Mesenchymal stem cell (in vitro differentiated cells and primary cell): Measurements from ENCODE around the gene RAB7A.
"Not testable (repeated sequence)": the region's sequence is repeated elsewhere in the genome, so short reads cannot be mapped to it uniquely, and the experiment has no call there.

ENCODE experiments used
- DNase-seq: peaks from one replicate; pipeline ENCODE4 v3.0.0-alpha.2; 2013
- H2AFZ ChIP-seq: one replicate; pipeline ENCODE4 v1.6.1; 2013; ENCODE audit warnings: low read depth, mild to moderate bottlenecking, control low read depth, inconsistent platforms, low read length, moderate library complexity
- H2AK5ac ChIP-seq: 2 replicates; pipeline ENCODE4 v1.6.1; 2013; ENCODE audit warnings: low read length, moderate library complexity, mild to moderate bottlenecking, inconsistent platforms; ENCODE audit not compliant: severe bottlenecking
- H2BK120ac ChIP-seq: one replicate; pipeline ENCODE4 v1.6.1; 2013; ENCODE audit warnings: low read depth, mild to moderate bottlenecking, inconsistent platforms, low read length, moderate library complexity
- H2BK12ac ChIP-seq, 2 experiments: one replicate each; pipeline ENCODE4 v1.6.1; 2013; ENCODE audit warnings: inconsistent platforms in 2 of 2, low read length in 2 of 2, mild to moderate bottlenecking in 2 of 2, moderate library complexity in 2 of 2, control low read depth in 1 of 2
- H2BK15ac ChIP-seq: one replicate; pipeline ENCODE4 v1.6.1; 2013; ENCODE audit warnings: mild to moderate bottlenecking, low read depth, inconsistent platforms; ENCODE audit not compliant: poor library complexity, severe bottlenecking
- H2BK5ac ChIP-seq: 2 replicates; pipeline ENCODE4 v1.6.1; 2013; ENCODE audit warnings: low read depth, mild to moderate bottlenecking, low read length, control low read depth, inconsistent platforms; ENCODE audit not compliant: poor library complexity, severe bottlenecking
- H3K14ac ChIP-seq, 2 experiments: one replicate each; pipeline ENCODE4 v1.6.1; 2013; ENCODE audit warnings: inconsistent platforms in 2 of 2, low read length in 2 of 2, control low read depth in 1 of 2, mild to moderate bottlenecking in 1 of 2, moderate library complexity in 1 of 2
- H3K18ac ChIP-seq, 2 experiments: one replicate each; pipeline ENCODE4 v1.6.1; 2013; ENCODE audit warnings: inconsistent platforms in 2 of 2, low read length in 2 of 2, control low read depth in 1 of 2, low read depth in 1 of 2, mild to moderate bottlenecking in 1 of 2
- H3K23ac ChIP-seq, 2 experiments: one replicate each; pipeline ENCODE4 v1.6.1; 2013; ENCODE audit warnings: inconsistent platforms in 2 of 2, low read length in 2 of 2, mild to moderate bottlenecking in 2 of 2, moderate library complexity in 2 of 2, control low read depth in 1 of 2
- H3K27ac ChIP-seq: 2 replicates; pipeline ENCODE4 v1.5.1; 2013; ENCODE audit warnings: mild to moderate bottlenecking, moderate library complexity, low read length, control low read depth, inconsistent platforms; ENCODE audit not compliant: poor library complexity, severe bottlenecking
- H3K27me3 ChIP-seq, 2 experiments: 2 replicates each; pipeline versions ENCODE4 v1.6.1 to v1.7.0; 2013; ENCODE audit warnings: low read length in 2 of 2, mild to moderate bottlenecking in 2 of 2, moderate library complexity in 2 of 2, control low read depth in 1 of 2, inconsistent platforms in 1 of 2; ENCODE audit not compliant: control insufficient read depth in 1 of 2, insufficient read depth in 1 of 2
- H3K36me3 ChIP-seq, 2 experiments: 2 replicates each; pipeline versions ENCODE4 v1.6.1 to v1.7.0; 2013; ENCODE audit warnings: low read length in 2 of 2, control low read depth in 1 of 2, inconsistent platforms in 1 of 2, low read depth in 1 of 2, mild to moderate bottlenecking in 1 of 2; ENCODE audit not compliant: insufficient read depth in 2 of 2, control insufficient read depth in 1 of 2
- H3K4ac ChIP-seq, 2 experiments: one replicate each; pipeline ENCODE4 v1.6.1; 2013; ENCODE audit warnings: inconsistent platforms in 2 of 2, low read length in 2 of 2, mild to moderate bottlenecking in 2 of 2, moderate library complexity in 2 of 2, control low read depth in 1 of 2, low read depth in 1 of 2
- H3K4me1 ChIP-seq: 2 replicates; pipeline ENCODE4 v1.6.1; 2013; ENCODE audit warnings: low read depth, low read length, control low read depth; ENCODE audit not compliant: control insufficient read depth, insufficient read depth
- H3K4me2 ChIP-seq: 2 replicates; pipeline ENCODE4 v1.6.1; 2013; ENCODE audit warnings: low read length, mild to moderate bottlenecking, inconsistent platforms; ENCODE audit not compliant: poor library complexity, severe bottlenecking
- H3K4me3 ChIP-seq, 2 experiments: 2 replicates each; pipeline versions ENCODE4 v1.5.1 to v1.7.0; 2013; ENCODE audit warnings: low read length in 2 of 2, mild to moderate bottlenecking in 2 of 2, control low read depth in 1 of 2, low read depth in 1 of 2; ENCODE audit not compliant: insufficient read depth in 1 of 2
- H3K79me1 ChIP-seq: replicated peaks from 2 replicates; pipeline ENCODE4 v1.6.1; 2013; ENCODE audit warnings: mild to moderate bottlenecking, control low read depth, low read length, inconsistent platforms; ENCODE audit not compliant: poor library complexity, severe bottlenecking
- H3K9ac ChIP-seq: 2 replicates; pipeline ENCODE4 v1.7.0; 2013; ENCODE audit warnings: mild to moderate bottlenecking, low read length, moderate library complexity
- H3K9me3 ChIP-seq: 2 replicates; pipeline ENCODE4 v1.7.0; 2013; ENCODE audit warnings: mild to moderate bottlenecking, low read length; ENCODE audit not compliant: control insufficient read depth
- H4K8ac ChIP-seq: one replicate; pipeline ENCODE4 v1.6.1; 2013; ENCODE audit warnings: inconsistent platforms, mild to moderate bottlenecking, low read length, moderate library complexity
- H4K91ac ChIP-seq: one replicate; pipeline ENCODE4 v1.6.1; 2013; ENCODE audit warnings: mild to moderate bottlenecking, low read length, inconsistent platforms
- WGBS: methylation state at CpG from one replicate; pipeline ENCODE4 v1.1.7; 2013; ENCODE audit warnings: mixed read lengths; 5-methylcytosine and 5-hydroxymethylcytosine counted together

The RAB7A gene

DNA sequence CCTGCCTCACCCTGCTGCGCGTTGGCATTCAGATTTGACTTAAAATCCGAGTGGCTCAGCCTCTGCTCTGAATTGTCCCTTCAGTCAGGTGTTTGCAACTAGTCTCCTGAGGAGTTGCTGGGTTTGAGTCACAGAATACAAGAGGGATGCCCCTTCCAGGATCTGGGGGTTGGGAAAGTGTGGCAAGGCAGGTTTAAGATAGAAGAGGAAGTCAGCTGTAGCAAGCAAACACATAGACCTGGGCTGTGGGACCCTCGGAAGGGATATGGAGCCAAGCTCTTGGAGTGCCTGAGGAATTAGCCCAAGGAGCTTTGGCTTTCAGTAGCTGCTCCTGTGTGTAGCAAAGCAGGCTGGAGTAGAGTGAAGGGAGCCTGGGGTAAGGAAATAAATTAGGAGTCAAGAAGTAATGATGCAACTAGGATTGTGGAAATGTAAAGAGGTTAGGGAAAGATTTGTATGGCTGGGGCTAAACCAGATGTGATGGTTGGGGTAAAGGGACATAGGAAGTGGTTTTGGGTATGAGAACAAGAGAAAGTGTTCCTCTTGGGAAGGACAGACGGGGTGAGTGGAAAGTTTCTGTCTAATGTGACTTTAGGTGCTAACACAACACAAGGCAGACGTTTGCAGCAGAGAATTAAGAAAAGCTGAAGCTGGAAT, 41.2 kb downstream of the RAB7A start:
- DNase-seq = no peak
- Histone ChIP-seq H3K27me3 (no peaks in the 10 kb centered on the region), H3K79me1 (peaks cover 1% of the 10 kb centered on the region), H3K36me3 (peaks cover 9 to 13% of the 10 kb centered on the region in 2 experiments), H2AFZ (no peak overlapping the region), H3K4me3 (no peak overlapping the region), H3K4ac (no peak overlapping the region), H3K4me2 (no peak overlapping the region), H4K8ac (no peak overlapping the region), H2BK12ac (no peak overlapping the region), H2BK120ac (no peak overlapping the region), H3K9me3 (no peaks in the 10 kb centered on the region), H4K91ac (no peak overlapping the region), H2BK15ac (no peak overlapping the region), H2AK5ac (no peak overlapping the region), H3K9ac (no peak overlapping the region), H2BK5ac (no peak overlapping the region), H3K18ac (no peak overlapping the region), H3K23ac (no peak overlapping the region), H3K27ac (no peak overlapping the region), H3K14ac (no peak overlapping the region), H3K4me1 (peaks cover 4% of the 10 kb centered on the region)
- WGBS = 89% methylated on average over 6 of the region's 6 CpGs

DNA sequence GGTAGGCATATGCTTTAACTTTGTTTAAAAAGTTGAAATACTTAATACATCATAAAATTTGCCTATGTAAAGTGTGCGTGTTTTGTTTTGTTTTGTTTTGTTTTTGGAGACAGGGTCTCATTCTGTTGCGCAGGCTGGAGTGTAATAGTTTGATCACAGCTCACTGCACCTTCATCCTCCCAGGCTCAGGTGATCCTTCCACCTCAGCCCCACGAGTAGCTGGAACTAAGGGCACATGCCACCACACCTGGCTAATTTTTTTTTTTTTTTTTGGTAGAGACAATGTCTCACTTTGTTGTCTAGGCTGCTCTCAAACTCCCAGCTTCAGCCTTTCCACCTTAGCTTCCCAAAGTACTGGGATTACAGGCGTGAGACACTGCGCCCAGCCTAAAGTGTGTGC, 42.5 kb downstream of the RAB7A start:
- Histone ChIP-seq H3K27me3 (no peaks in the 10 kb centered on the region), H3K36me3 (peaks cover 9 to 13% of the 10 kb centered on the region in 2 experiments), H3K9ac (no peak overlapping the region), H3K4me2 (no peak overlapping the region), H3K4ac (no peak overlapping the region), H2BK120ac (no peak overlapping the region), H3K18ac (no peak overlapping the region), H3K9me3 (no peaks in the 10 kb centered on the region), H3K23ac (no peak overlapping the region), H3K4me3 (no peak overlapping the region), H2BK5ac (no peak overlapping the region), H3K4me1 (peaks cover 4% of the 10 kb centered on the region), H2BK12ac (no peak overlapping the region), H3K14ac (no peak overlapping the region), H3K79me1 (peaks cover 1% of the 10 kb centered on the region), H4K8ac (no peak overlapping the region), H2AFZ (no peak overlapping the region), H3K27ac (no peak overlapping the region), H2AK5ac (no peak overlapping the region), H2BK15ac (no peak overlapping the region), H4K91ac (no peak overlapping the region)
- DNase-seq = no peak
- 100% methylated on average over 2 of the region's 5 CpGs for WGBS

DNA sequence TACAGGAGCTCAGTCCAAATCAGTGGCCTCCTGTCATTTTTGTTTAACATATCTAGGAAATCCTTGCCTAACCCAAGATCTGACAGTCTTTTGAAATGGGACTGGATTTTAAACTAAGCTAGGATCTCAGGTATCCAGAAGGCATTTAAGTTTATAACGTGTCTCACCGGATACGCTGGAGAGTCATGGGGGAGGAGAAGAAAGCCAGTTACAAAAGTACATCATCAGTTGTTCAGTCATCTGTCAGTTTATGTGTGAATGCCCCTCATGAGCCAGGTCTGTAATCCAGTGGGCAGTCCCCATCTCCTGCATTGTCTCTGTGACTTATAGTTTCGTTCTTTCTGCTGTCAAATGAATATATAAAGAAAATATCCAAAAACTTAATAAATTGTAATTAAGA, 44.4 kb downstream of the RAB7A start:
- Histone ChIP-seq H2BK5ac (no peak overlapping the region), H3K4ac (no peak overlapping the region), H3K4me2 (no peak overlapping the region), H2AFZ (no peak overlapping the region), H2BK15ac (no peak overlapping the region), H3K18ac (no peak overlapping the region), H3K9me3 (no peaks in the 10 kb centered on the region), H2BK120ac (no peak overlapping the region), H3K14ac (no peak overlapping the region), H3K27me3 (no peaks in the 10 kb centered on the region), H3K23ac (no peak overlapping the region), H3K4me3 (no peak overlapping the region), H3K27ac (no peak overlapping the region), H2AK5ac (no peak overlapping the region), H3K9ac (no peak overlapping the region), H4K8ac (no peak overlapping the region), H3K4me1 (peaks cover 3% of the 10 kb centered on the region), H2BK12ac (no peak overlapping the region), H3K79me1 (peaks cover 4% of the 10 kb centered on the region), H4K91ac (no peak overlapping the region), H3K36me3 (peaks cover 0 to 2% of the 10 kb centered on the region in 2 experiments)
- WGBS = 89% methylated on average over 3 of the region's 4 CpGs
- DNase-seq = no peak

DNA sequence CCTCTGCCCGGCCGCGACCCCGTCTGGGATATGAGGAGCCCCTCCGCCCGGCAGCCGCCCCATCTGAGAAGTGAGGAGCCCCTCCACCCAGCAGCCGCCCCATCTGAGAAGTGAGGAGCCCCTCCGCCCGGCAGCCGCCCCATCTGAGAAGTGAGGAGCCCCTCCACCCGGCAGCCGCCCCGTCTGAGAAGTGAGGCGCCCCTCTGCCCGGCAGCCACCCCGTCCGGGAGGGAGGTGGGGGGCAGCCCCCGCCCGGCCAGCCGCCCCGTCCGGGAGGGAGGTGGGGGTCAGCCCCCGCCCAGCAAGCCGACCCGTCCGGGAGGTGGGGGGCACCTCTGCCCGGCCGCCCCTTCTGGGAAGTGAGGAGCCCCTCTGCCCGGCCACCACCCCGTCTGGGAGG, 47.2 kb downstream of the RAB7A start:
- H3K9me3 ChIP-seq, H4K8ac ChIP-seq, H3K4me2 ChIP-seq, H2BK120ac ChIP-seq, H2BK12ac ChIP-seq, H2AFZ ChIP-seq, H3K18ac ChIP-seq, H2BK15ac ChIP-seq, H3K27ac ChIP-seq, H3K23ac ChIP-seq, H2BK5ac ChIP-seq, H2AK5ac ChIP-seq, H3K14ac ChIP-seq, H3K4me1 ChIP-seq, H3K4me3 ChIP-seq, H3K27me3 ChIP-seq, H3K36me3 ChIP-seq, H3K4ac ChIP-seq, H3K9ac ChIP-seq, H4K91ac ChIP-seq, DNase-seq: not testable (repeated sequence)
- H3K79me1 ChIP-seq = peaks cover 11% of the 10 kb centered on the region
- 98% methylated on average over 31 of the region's 31 CpGs for WGBS
